ENCODE data around the gene KASH5.

GRCh38 chr19:49357186-49357585 is 30.9 kb upstream of the KASH5 start:
- TF ChIP-seq CTCF (conservative IDR thresholded peaks at IDR 0.05; ENCODE audit: low read length) (peak; percentile 23; the same call in 1 of the 2 replicates), EZH2phosphoT487 (IDR thresholded peaks at IDR 0.05; ENCODE audit: borderline replicate concordance, low read depth, low read length) (no peak)

Measured in OCI-LY7 (cell line).